ENCODE data around the gene PAIP2B. TPM values are rescaled to one million over a fixed set of nuclear protein-coding genes. Genes with fewer than 3 reads are reported as not detected.

The PAIP2B gene
- total RNA-seq, 1 experiment from 2014 or later: 4.0 TPM

DNA sequence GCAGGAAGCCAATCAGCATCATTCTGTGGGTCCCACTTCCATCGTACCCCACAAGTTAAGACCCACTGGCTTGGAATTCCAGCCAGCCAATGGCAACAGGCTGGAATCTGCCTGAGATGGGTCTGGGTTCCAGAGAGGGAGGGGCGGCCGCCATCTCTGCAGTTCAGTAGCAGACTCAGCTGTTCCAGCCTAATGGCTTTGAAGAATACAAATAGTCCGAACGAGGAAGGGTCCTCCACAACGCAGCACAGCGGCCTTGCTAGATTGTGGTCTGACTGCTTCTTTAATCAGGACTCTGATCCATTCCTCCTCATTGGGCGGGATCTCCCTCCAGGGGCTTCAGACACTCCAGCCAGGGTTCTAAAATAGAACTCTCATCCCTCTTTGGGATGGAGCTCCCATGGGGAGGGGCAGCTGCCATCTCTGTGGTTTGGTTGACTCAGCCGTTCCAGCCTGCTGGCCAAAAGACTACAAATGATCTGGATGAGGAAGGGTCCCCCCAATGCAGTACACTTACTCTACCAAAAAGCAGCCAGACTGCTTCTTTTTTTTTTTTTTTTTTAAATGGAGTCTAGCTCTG, 42.7 kb upstream of the PAIP2B start:
- H3K79me2 ChIP-seq (ENCODE audit: low read length): no peaks in the 10 kb centered on the region
- no peaks in the 10 kb centered on the region for H3K4me1 ChIP-seq (ENCODE audit: insufficient read depth, low read length)
- TF ChIP-seq EZH2 (IDR thresholded peaks at IDR 0.05; ENCODE audit: low read length, unreplicated experiment): no peak
- TF ChIP-seq EZH2phosphoT487 (IDR thresholded peaks at IDR 0.05; ENCODE audit: borderline replicate concordance, low read length): no peak
- TF ChIP-seq, protein P1, sequence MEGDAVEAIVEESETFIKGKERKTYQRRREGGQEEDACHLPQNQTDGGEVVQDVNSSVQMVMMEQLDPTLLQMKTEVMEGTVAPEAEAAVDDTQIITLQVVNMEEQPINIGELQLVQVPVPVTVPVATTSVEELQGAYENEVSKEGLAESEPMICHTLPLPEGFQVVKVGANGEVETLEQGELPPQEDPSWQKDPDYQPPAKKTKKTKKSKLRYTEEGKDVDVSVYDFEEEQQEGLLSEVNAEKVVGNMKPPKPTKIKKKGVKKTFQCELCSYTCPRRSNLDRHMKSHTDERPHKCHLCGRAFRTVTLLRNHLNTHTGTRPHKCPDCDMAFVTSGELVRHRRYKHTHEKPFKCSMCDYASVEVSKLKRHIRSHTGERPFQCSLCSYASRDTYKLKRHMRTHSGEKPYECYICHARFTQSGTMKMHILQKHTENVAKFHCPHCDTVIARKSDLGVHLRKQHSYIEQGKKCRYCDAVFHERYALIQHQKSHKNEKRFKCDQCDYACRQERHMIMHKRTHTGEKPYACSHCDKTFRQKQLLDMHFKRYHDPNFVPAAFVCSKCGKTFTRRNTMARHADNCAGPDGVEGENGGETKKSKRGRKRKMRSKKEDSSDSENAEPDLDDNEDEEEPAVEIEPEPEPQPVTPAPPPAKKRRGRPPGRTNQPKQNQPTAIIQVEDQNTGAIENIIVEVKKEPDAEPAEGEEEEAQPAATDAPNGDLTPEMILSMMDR (conservative IDR thresholded peaks at IDR 0.05; ENCODE audit: low read depth, low read length): no peak
- H4K20me1 ChIP-seq (ENCODE audit: low read length): no peaks in the 10 kb centered on the region
- DNase-seq: no peak
- H3K4me2 ChIP-seq (ENCODE audit: low read length): no peak overlapping the region
- H3K27me3 ChIP-seq (ENCODE audit: low read length): no peaks in the 10 kb centered on the region
- H3K27ac ChIP-seq (ENCODE audit: low read length): no peak overlapping the region
- no TSS peak for BruUV-seq (replicated peaks)
- no peak overlapping the region for H3K4me3 ChIP-seq (ENCODE audit: low read length)
- H3K9me2 ChIP-seq (replicated peaks; ENCODE audit: low read length): no peaks in the 10 kb centered on the region
- H2AFZ ChIP-seq (ENCODE audit: low read length): no peak overlapping the region
- H3F3A ChIP-seq (ENCODE audit: low read length, unreplicated experiment): no peaks in the 10 kb centered on the region
- no peak overlapping the region for H3K9ac ChIP-seq (ENCODE audit: low read length)
- H3K36me3 ChIP-seq (ENCODE audit: low read depth, low read length): no peaks in the 10 kb centered on the region
- ChIA-PET CTCF (no interaction called here), POLR2A (ENCODE audit: unreplicated experiment) (no interaction called here)
- intact Hi-C loops (cut with micrococcal nuclease): no loop called here
- no peaks in the 10 kb centered on the region for H3K9me3 ChIP-seq (ENCODE audit: low read length)
- ATAC-seq: no peak

DNA sequence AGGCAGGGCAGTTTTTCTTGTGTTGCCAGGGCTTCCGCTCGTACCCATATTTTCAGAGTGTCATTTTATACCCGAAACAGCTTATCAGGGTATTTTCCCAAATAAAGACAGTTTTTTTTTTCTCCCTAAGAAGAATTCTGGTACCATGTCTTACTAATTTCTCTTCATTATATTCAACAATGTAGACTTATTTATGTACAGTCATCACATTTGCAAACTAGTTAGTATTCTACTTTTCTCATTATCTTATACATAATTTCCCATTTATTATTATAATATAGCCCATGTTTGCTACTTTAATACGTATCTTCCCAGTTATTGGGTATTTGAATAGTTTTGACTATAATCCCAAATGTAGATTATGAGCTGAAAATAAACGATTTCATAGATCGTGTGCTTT, 36.5 kb upstream of the PAIP2B start:
- H3K4me1 ChIP-seq (ENCODE audit: insufficient read depth, low read length): no peaks in the 10 kb centered on the region

DNA sequence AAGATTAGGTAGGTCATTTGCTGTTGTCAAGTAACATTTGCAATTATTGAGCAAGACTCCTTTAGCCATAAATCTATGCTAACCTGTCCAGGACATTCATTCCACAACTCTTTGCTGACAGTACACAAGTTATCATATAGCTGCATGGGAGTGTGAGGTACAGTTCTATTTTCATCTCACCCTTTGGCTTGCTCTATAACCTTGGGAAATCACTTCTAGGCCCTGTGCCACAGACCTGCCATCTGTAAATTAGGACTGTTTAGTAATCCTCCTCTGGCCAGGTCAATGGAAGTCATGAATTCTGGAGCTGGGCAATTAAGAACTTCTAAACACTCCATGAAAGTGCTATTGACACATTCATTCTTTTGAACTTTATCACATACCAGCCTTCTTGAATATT, 34.6 kb upstream of the PAIP2B start:
- H3K27me3 ChIP-seq (ENCODE audit: low read length): peaks cover 21% of the 10 kb centered on the region
- H3K36me3 ChIP-seq (ENCODE audit: low read depth, low read length): no peaks in the 10 kb centered on the region
- no peak overlapping the region for H2AFZ ChIP-seq (ENCODE audit: low read length)
- H3K9me3 ChIP-seq (ENCODE audit: low read length): no peaks in the 10 kb centered on the region
- ChIA-PET POLR2A (ENCODE audit: unreplicated experiment) (no interaction called here), CTCF (no interaction called here)
- no peak overlapping the region for H3K4me2 ChIP-seq (ENCODE audit: low read length)
- no peaks in the 10 kb centered on the region for H4K20me1 ChIP-seq (ENCODE audit: low read length)
- H3K9ac ChIP-seq (ENCODE audit: low read length): no peak overlapping the region
- no peaks in the 10 kb centered on the region for H3K4me1 ChIP-seq (ENCODE audit: insufficient read depth, low read length)
- intact Hi-C loops (cut with micrococcal nuclease): no loop called here
- DNase-seq (no peak), ATAC-seq (no peak)
- BruUV-seq (replicated peaks): no TSS peak
- TF ChIP-seq, protein P1 (conservative IDR thresholded peaks at IDR 0.05; ENCODE audit: low read depth, low read length): no peak
- TF ChIP-seq EZH2phosphoT487 (IDR thresholded peaks at IDR 0.05; ENCODE audit: borderline replicate concordance, low read length) (no peak), EZH2 (IDR thresholded peaks at IDR 0.05; ENCODE audit: low read length, unreplicated experiment) (no peak)
- no peak overlapping the region for H3K27ac ChIP-seq (ENCODE audit: low read length)
- no peaks in the 10 kb centered on the region for H3K9me2 ChIP-seq (replicated peaks; ENCODE audit: low read length)
- H3K79me2 ChIP-seq (ENCODE audit: low read length): no peaks in the 10 kb centered on the region
- H3F3A ChIP-seq (ENCODE audit: low read length, unreplicated experiment): no peaks in the 10 kb centered on the region
- H3K4me3 ChIP-seq (ENCODE audit: low read length): no peak overlapping the region

More for the DNA sequence above, 36.5 kb upstream of the PAIP2B start:
- ATAC-seq (no peak), DNase-seq (no peak)
- no peak overlapping the region for H2AFZ ChIP-seq (ENCODE audit: low read length)
- peaks cover 11% of the 10 kb centered on the region for H3K27me3 ChIP-seq (ENCODE audit: low read length)
- POLR2A ChIA-PET (ENCODE audit: unreplicated experiment): no interaction called here
- CTCF ChIA-PET: no interaction called here
- no TSS peak for BruUV-seq (replicated peaks)
- H3K9me2 ChIP-seq (replicated peaks; ENCODE audit: low read length): no peaks in the 10 kb centered on the region
- H3K36me3 ChIP-seq (ENCODE audit: low read depth, low read length): no peaks in the 10 kb centered on the region
- no peak overlapping the region for H3K4me2 ChIP-seq (ENCODE audit: low read length)
- H3K79me2 ChIP-seq (ENCODE audit: low read length): no peaks in the 10 kb centered on the region
- TF ChIP-seq, protein P1 (conservative IDR thresholded peaks at IDR 0.05; ENCODE audit: low read depth, low read length): no peak
- no peak for TF ChIP-seq EZH2 (IDR thresholded peaks at IDR 0.05; ENCODE audit: low read length, unreplicated experiment)
- no peak for TF ChIP-seq EZH2phosphoT487 (IDR thresholded peaks at IDR 0.05; ENCODE audit: borderline replicate concordance, low read length)
- no peak overlapping the region for H3K4me3 ChIP-seq (ENCODE audit: low read length)
- no peaks in the 10 kb centered on the region for H4K20me1 ChIP-seq (ENCODE audit: low read length)
- no peaks in the 10 kb centered on the region for H3F3A ChIP-seq (ENCODE audit: low read length, unreplicated experiment)
- H3K9ac ChIP-seq (ENCODE audit: low read length): no peak overlapping the region
- H3K27ac ChIP-seq (ENCODE audit: low read length): no peak overlapping the region
- H3K9me3 ChIP-seq (ENCODE audit: low read length): no peaks in the 10 kb centered on the region
- intact Hi-C loops (cut with micrococcal nuclease): no loop called here

Measured in PC-3 (cell line).